ENCODE results near the gene GAS2L3.

DNA sequence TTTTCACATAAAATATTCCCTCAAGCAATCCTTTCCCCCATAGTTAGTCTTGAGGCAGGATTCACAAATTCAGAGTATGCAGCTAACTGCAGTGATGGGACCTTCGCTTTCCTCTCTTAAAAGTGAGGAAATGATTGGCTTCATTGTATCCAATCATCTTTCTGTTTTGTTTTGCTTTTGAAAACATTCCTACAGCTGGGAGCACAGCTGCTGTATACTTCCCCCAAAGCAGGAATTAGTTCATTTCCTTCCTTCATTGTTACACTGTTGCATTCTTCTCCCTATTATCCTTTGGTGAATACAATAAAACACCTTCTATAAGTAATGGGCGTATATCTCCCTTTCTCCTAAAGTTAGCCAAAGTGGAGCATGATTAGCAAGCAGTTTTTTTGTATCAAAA, 9.4 kb upstream of the GAS2L3 start:
- TF ChIP-seq, protein P1, sequence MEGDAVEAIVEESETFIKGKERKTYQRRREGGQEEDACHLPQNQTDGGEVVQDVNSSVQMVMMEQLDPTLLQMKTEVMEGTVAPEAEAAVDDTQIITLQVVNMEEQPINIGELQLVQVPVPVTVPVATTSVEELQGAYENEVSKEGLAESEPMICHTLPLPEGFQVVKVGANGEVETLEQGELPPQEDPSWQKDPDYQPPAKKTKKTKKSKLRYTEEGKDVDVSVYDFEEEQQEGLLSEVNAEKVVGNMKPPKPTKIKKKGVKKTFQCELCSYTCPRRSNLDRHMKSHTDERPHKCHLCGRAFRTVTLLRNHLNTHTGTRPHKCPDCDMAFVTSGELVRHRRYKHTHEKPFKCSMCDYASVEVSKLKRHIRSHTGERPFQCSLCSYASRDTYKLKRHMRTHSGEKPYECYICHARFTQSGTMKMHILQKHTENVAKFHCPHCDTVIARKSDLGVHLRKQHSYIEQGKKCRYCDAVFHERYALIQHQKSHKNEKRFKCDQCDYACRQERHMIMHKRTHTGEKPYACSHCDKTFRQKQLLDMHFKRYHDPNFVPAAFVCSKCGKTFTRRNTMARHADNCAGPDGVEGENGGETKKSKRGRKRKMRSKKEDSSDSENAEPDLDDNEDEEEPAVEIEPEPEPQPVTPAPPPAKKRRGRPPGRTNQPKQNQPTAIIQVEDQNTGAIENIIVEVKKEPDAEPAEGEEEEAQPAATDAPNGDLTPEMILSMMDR (IDR thresholded peaks at IDR 0.05), result no peak
- no peak for TF ChIP-seq POLR2A (IDR thresholded peaks at IDR 0.05)
